Tibial nerve (tissue), 4 donors: Measurements from ENCODE around the gene C1orf105.

Source experiments
- CTCF ChIP-seq, 5 experiments: fragments of 200-600 bp in 3 of 5; fragments of 450-650 bp in 2 of 5; sonication (generic) in 3 of 5; IDR thresholded peaks; one replicate each; pipeline ENCODE4 v1.5.1; 2016 to 2019; ENCODE audit warnings: antibody characterized with exemption in 5 of 5, mild to moderate bottlenecking in 3 of 5, moderate library complexity in 2 of 5
- EP300 ChIP-seq, 2 donors: sonication (generic); formaldehyde crosslinking; IDR thresholded peaks; one replicate each; pipeline ENCODE4 v1.6.1; 2017; ENCODE audit warnings: antibody characterized with exemption in 2 of 2, mild to moderate bottlenecking in 1 of 2
- POLR2A ChIP-seq, 2 donors: fragments of 450-650 bp; IDR thresholded peaks; one replicate each; pipeline ENCODE4 v1.6.1; 2017; ENCODE audit warnings: antibody characterized with exemption in 2 of 2, mild to moderate bottlenecking in 2 of 2, moderate library complexity in 2 of 2

GRCh38 chr1:172473842-172474241 is 53.4 kb downstream of the C1orf105 start:
- TF ChIP-seq POLR2A (IDR thresholded peaks at IDR 0.05) (no peak), CTCF (IDR thresholded peaks at IDR 0.05) (no peak), EP300 (IDR thresholded peaks at IDR 0.05) (no peak)
